Epithelial cell of proximal tubule (primary cell): ENCODE data around the gene CADM1. TPM values are rescaled to one million over a fixed set of nuclear protein-coding genes. Genes with fewer than 3 reads are reported as not detected.
"Not testable (repeated sequence)": the region's sequence is repeated elsewhere in the genome, so short reads cannot be mapped to it uniquely, and the experiment has no call there.

Source experiments
- DNase-seq: peaks from one replicate; pipeline ENCODE4 v3.0.0-alpha.2; 2011; ENCODE audit warnings: low read depth
- H3K4me3 ChIP-seq: 2 replicates; pipeline ENCODE4 v1.5.1; 2011; ENCODE audit warnings: low read depth, mild to moderate bottlenecking, low read length
- total RNA-seq: library from RNA; depleted of rRNA; stranded (reverse); fragments of >200 nt; gene quantifications from 2 replicates; pipeline ENCODE4 v1.2.3, GENCODE V29; 2015
- TF ChIP-seq, protein P1 (sequence below): conservative IDR thresholded peaks from 2 replicates; pipeline ENCODE4 v1.5.1; 2012; ENCODE audit warnings: low read depth, mild to moderate bottlenecking, low read length

CADM1 gene
- total RNA-seq, 1 donor from 2014 or later, result 21.3 TPM

DNA sequence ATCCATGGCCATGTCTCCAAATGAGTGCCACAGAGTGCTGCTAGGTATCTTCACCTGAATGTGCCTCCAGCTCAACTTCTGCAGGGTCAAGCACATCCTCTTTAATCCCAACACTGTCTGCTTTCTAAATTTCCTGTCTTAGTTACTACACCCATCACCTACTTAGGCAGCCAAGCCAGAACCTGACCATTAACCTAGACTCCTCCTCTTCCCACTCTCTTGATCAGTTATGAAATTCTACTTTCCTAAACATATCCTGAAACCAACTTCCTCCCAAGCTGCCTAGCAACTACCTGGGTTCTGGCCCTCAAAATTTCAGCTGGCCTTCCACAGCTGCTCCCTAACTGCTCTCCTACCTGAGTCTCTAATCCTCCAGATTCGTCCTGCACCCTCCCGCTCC is 22.7 kb downstream of the CADM1 start:
- TF ChIP-seq, protein P1, sequence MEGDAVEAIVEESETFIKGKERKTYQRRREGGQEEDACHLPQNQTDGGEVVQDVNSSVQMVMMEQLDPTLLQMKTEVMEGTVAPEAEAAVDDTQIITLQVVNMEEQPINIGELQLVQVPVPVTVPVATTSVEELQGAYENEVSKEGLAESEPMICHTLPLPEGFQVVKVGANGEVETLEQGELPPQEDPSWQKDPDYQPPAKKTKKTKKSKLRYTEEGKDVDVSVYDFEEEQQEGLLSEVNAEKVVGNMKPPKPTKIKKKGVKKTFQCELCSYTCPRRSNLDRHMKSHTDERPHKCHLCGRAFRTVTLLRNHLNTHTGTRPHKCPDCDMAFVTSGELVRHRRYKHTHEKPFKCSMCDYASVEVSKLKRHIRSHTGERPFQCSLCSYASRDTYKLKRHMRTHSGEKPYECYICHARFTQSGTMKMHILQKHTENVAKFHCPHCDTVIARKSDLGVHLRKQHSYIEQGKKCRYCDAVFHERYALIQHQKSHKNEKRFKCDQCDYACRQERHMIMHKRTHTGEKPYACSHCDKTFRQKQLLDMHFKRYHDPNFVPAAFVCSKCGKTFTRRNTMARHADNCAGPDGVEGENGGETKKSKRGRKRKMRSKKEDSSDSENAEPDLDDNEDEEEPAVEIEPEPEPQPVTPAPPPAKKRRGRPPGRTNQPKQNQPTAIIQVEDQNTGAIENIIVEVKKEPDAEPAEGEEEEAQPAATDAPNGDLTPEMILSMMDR, result no peak
- H3K4me3 ChIP-seq, result no peak overlapping the region
- DNase-seq, result no peak

DNA sequence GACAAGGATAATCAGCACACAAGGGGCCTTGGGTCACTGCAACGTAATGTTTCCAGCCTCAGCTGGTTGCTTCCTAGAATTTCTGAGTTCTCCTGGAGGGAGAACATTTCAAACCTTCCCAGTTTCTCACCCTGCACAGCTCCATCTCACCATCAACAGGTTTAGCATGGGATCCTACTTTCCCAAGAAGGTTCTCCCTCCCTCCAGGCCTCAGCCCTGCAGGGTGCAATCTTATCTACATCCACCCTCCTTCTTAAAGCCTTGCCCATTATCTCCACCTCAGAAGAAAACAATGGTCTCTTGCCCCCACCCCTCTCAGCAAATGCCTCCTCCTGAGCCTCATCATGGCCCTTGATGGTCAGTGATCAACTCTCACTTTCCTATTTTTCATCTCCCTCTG is 23.6 kb downstream of the CADM1 start:
- TF ChIP-seq, protein P1, result no peak
- DNase-seq, result no peak
- H3K4me3 ChIP-seq, result no peak overlapping the region

DNA sequence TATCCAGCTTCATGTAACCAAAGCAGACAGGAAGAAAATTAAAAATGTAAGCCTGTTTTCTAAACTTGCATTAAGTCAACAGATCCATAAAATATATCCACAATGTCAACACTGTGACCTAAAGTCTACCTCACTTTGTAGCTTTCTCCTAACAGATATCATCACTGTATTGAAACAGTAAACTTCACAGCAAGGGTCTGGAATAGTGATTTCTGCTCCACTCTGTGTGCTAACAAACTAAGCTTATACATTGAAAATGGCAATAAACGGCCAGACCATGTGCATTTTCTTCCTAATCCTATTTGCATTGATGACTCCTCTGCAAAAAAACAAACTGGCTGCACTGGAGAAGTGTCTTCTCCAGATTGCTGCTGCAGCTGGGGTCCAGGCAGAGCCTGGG is 26.8 kb downstream of the CADM1 start:
- no peak for DNase-seq
- TF ChIP-seq, protein P1, result no peak
- H3K4me3 ChIP-seq, result no peak overlapping the region

DNA sequence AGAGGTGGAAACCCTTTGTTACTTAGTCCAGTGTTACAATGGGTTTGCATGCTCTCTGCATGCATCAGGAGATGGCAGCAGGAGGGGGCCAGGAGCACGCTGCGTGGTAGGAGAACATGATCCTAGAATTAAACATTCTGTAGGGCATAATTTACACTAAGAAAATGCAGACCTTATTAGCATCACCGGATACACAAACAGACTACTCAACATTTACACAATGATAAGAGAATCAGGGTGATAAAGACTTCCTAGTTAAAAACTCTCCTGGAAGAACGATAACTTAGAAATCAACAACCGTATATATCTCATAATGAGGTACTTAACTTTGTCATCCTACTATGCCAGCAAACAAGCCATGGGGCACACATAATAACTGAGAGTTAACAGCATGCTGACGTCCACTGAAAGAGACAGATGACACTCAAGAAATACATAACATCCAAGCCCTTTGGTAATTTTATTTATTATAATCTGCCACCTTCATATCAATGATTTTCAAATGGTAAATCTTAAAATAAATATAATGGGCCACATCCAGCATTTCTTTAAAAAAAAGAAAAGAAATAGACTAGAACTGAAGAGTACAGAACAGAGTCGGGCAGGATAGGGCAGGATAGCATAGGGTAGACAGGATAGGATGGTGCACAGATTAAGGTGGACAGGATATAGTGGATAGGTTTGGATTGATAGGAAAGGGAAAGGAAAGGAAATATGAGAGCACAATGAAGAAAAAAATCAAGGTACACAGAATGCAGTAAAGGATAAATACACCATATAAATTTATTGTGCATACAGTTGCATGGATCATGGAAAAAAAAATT is 27.5 kb downstream of the CADM1 start:
- no peak overlapping the region for H3K4me3 ChIP-seq
- no peak for DNase-seq
- TF ChIP-seq, protein P1, result no peak

DNA sequence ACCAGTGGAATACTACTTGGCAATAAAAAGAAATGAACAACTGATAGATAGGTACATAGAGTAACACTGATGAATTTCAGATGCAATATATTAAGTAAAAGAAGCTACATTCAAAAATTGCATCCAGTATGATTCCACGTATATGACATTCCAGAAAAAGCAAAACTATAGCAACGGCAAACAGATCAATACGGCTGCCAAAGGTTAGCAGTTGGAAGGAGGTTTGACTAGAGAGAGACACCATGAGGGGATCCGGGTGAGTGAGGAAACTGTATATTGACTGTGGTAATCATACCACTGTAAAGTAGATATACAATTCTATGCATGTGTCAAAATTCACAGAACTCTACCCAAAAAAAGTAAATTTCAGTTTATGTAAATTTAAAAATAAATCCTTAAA is 28.7 kb downstream of the CADM1 start:
- H3K4me3 ChIP-seq, result no peak overlapping the region
- no peak for DNase-seq
- TF ChIP-seq, protein P1, result no peak

DNA sequence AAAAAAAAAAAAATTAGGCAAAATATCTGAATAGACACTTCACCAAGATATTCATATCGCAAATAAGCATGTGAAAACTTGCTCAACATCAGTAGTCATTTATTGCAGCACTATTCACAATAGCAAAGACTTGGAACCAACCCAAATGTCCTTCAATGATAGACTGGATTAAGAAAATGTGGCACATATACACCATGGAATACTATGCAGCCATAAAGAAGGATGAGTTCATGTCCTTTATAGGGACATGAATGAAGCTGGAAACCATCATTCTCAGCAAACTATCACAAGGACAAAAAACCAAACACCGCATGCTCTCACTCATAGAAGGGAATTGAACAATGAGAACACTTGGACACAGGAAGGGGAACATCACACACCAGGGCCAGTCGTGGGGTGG is 29.9 kb downstream of the CADM1 start:
- not testable (repeated sequence) for H3K4me3 ChIP-seq

DNA sequence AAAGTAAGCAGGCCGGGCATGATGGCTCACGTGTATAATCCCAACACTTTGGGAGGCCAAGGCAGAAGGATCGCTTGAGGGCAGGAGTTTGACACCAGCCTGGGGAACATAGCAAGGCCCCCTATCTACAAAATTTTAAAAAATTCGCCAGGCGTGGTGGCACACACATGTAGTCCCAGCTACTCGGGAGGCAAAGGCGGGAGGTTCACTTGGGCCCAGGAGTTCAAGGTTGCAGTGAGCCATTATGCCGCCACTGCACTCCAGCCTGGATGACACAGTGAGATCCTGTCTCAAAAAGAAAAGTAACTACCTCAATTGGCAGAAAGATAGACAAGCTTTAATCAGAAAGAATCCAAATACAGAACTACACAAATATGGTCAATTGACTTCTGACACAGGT is 31.0 kb downstream of the CADM1 start:
- no peak for DNase-seq
- no peak overlapping the region for H3K4me3 ChIP-seq
- TF ChIP-seq, protein P1, result no peak

More for the DNA sequence above, 29.9 kb downstream of the CADM1 start:
- not testable (repeated sequence) for DNase-seq
